Progenitor cell of endocrine pancreas (in vitro differentiated cells): Measurements from ENCODE around the gene SPIRE1. TPM values are rescaled to one million over a fixed set of nuclear protein-coding genes. Genes with fewer than 3 reads are reported as not detected.

ENCODE experiments used
- DNase-seq: peaks from one replicate; pipeline ENCODE4 v3.0.0; 2021; ENCODE audit warnings: low spot score; ENCODE audit not compliant: unreplicated experiment
- H3K27ac Mint-ChIP-seq: 2 replicates; pipeline ENCODE4 v1.8.0; 2021; ENCODE audit warnings: mild to moderate bottlenecking, moderate library complexity, mixed read lengths
- H3K27me3 Mint-ChIP-seq: 2 replicates; pipeline ENCODE4 v1.8.0; 2021; ENCODE audit warnings: mixed read lengths
- H3K36me3 Mint-ChIP-seq: 2 replicates; pipeline ENCODE4 v1.8.0; 2022; ENCODE audit warnings: mixed read lengths; ENCODE audit not compliant: insufficient read depth
- H3K4me1 Mint-ChIP-seq: 2 replicates; pipeline ENCODE4 v1.8.0; 2021; ENCODE audit warnings: low read depth, mixed read lengths
- H3K4me3 Mint-ChIP-seq: 2 replicates; pipeline ENCODE4 v1.8.0; 2021; ENCODE audit warnings: low read depth, mild to moderate bottlenecking, moderate library complexity, mixed read lengths
- H3K9me3 Mint-ChIP-seq: 2 replicates; pipeline ENCODE4 v1.8.0; 2021; ENCODE audit warnings: low read depth, mixed read lengths
- CTCF ChIP-seq: fragments of 200-600 bp; sonication (generic); IDR thresholded peaks from one replicate; pipeline ENCODE4 v1.5.0; 2021; ENCODE audit warnings: antibody characterized with exemption, mild to moderate bottlenecking; ENCODE audit not compliant: unreplicated experiment
- total RNA-seq: library from RNA; stranded (reverse); gene quantifications from 2 replicates; pipeline ENCODE4 v1.2.1, GENCODE V29; 2021

Gene SPIRE1
- total RNA-seq, 1 donor from 2014 or later: 24.6 TPM

- TF ChIP-seq CTCF: no peak
- H3K27ac Mint-ChIP-seq: no peak overlapping the region
- H3K4me3 Mint-ChIP-seq: no peak overlapping the region
- no peaks in the 10 kb centered on the region for H3K9me3 Mint-ChIP-seq
- DNase-seq: no peak
- H3K27me3 Mint-ChIP-seq: no peaks in the 10 kb centered on the region
- no peaks in the 10 kb centered on the region for H3K4me1 Mint-ChIP-seq
- H3K36me3 Mint-ChIP-seq: peaks cover 8% of the 10 kb centered on the region
Measured at GRCh38 chr18:12679183-12679786, 21.4 kb upstream of the SPIRE1 start.

GRCh38 chr18:12668041-12668440 is 10.1 kb upstream of the SPIRE1 start:
- Mint-ChIP-seq H3K27ac (no peak overlapping the region), H3K36me3 (peaks cover 4% of the 10 kb centered on the region), H3K27me3 (no peaks in the 10 kb centered on the region), H3K4me1 (no peaks in the 10 kb centered on the region), H3K4me3 (no peak overlapping the region), H3K9me3 (no peaks in the 10 kb centered on the region)
- no peak for TF ChIP-seq CTCF
- no peak for DNase-seq

DNA sequence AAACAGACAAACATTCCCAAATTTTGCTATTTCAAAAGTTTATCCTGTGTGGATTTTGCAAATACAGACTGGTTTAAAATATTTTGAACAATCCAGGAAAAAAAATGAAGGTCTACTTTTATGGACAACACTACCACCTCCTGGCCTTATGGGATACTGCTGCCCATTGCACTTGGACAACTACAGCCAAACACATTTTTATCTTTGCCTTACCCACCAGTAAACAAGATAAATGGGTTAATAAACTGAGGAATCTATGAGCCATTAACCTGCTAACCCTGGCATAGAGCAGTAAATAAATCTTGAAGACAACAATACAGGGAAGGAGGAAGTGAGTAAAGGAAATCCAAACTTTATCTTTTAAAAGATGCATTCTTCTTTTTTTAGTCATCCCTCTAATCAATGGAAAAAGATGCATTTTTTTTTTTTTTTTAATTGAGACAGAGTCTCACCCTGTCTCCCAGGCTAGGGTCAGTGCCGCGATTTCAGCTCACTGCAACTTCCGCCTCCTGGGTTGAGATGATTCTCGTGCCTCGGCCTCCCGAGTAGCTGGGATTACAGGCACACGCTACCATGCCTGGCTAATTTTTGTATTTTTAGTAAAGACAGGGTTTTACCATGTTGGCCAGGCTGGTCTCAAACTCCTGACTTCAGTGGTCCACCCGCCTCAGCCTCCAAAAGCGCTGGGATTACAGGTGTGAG is 2.1 kb upstream of the SPIRE1 start:
- no peaks in the 10 kb centered on the region for H3K36me3 Mint-ChIP-seq
- H3K4me3 Mint-ChIP-seq: peak overlapping the region; percentile 25
- peak overlapping the region; percentile 19 for H3K27ac Mint-ChIP-seq
- peaks cover 8% of the 10 kb centered on the region for H3K4me1 Mint-ChIP-seq
- peak; percentile 92 for TF ChIP-seq CTCF
- H3K27me3 Mint-ChIP-seq: peaks cover 4% of the 10 kb centered on the region
- peak; percentile 21 for DNase-seq
- H3K9me3 Mint-ChIP-seq: no peaks in the 10 kb centered on the region

DNA sequence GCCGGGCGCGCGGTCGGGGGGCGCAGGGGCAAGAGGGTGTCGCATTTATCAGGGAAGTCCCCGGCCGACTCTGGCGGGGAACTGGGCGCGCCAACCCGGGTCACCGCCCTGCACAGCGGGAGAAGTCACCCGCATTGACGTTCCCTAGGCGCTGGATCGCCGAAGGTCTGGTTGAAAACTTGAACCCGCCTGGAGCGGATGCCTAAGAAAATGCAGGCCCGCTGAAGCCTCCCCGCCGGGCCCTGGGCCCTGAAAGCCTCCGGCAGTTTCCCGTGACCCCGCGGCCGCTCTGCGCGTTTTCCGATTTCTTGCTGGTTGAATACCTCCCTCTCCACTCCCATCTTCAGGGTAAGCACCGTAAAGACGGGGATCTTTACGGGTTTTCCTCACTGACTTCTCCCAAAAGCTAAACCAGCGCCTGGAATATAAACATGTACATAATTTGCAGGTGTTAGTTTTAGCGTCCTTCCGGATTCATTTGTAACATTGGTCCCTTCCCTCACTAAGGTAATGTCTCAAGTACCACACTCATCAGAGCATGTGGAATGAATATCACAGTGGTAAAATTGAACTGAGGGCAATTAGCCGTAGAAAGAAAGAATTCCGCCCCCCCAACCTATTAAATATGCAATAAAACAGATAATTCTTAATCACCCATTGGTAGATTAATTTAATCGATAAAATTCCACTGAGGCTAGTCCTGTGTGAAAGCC is 675 bp upstream of the SPIRE1 start:
- peak overlapping the region; percentile 87 for H3K27ac Mint-ChIP-seq
- no peaks in the 10 kb centered on the region for H3K36me3 Mint-ChIP-seq
- DNase-seq: peak; percentile 16
- peaks cover 4% of the 10 kb centered on the region for H3K27me3 Mint-ChIP-seq
- peak overlapping the region; percentile 82 for H3K4me3 Mint-ChIP-seq
- no peak for TF ChIP-seq CTCF
- no peaks in the 10 kb centered on the region for H3K9me3 Mint-ChIP-seq
- peaks cover 8% of the 10 kb centered on the region for H3K4me1 Mint-ChIP-seq

GRCh38 chr18:12656938-12657683 is 796 bp downstream of the SPIRE1 start:
- Mint-ChIP-seq H3K27ac (peak overlapping the region; percentile 87), H3K4me1 (peaks cover 9% of the 10 kb centered on the region)

More at GRCh38 chr18:12656938-12657683, 796 bp downstream of the SPIRE1 start:
- Mint-ChIP-seq H3K36me3 (peaks cover 2% of the 10 kb centered on the region), H3K4me3 (peak overlapping the region; percentile 77), H3K27me3 (peaks cover 4% of the 10 kb centered on the region), H3K9me3 (no peaks in the 10 kb centered on the region)
- peak; percentile 24 for DNase-seq
- TF ChIP-seq CTCF: no peak
